MM.1S (cell line): ENCODE measurements around the gene WNT5A.

Experiments
- EZH2phosphoT487 ChIP-seq: fragments of 300-600 bp; sonication (generic); IDR thresholded peaks from 2 replicates; pipeline ENCODE4 v1.6.1; 2018; ENCODE audit warnings: antibody characterized with exemption, low read length
- TF ChIP-seq, protein P1 (sequence below): fragments of 300-600 bp; sonication (generic); IDR thresholded peaks from 2 replicates; pipeline ENCODE4 v1.5.1; 2016; ENCODE audit warnings: antibody characterized with exemption, low read length, mixed read lengths

GRCh38 chr3:55532806-55533205, 45.7 kb upstream of the WNT5A start:
- TF ChIP-seq, protein P1, sequence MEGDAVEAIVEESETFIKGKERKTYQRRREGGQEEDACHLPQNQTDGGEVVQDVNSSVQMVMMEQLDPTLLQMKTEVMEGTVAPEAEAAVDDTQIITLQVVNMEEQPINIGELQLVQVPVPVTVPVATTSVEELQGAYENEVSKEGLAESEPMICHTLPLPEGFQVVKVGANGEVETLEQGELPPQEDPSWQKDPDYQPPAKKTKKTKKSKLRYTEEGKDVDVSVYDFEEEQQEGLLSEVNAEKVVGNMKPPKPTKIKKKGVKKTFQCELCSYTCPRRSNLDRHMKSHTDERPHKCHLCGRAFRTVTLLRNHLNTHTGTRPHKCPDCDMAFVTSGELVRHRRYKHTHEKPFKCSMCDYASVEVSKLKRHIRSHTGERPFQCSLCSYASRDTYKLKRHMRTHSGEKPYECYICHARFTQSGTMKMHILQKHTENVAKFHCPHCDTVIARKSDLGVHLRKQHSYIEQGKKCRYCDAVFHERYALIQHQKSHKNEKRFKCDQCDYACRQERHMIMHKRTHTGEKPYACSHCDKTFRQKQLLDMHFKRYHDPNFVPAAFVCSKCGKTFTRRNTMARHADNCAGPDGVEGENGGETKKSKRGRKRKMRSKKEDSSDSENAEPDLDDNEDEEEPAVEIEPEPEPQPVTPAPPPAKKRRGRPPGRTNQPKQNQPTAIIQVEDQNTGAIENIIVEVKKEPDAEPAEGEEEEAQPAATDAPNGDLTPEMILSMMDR: no peak
- TF ChIP-seq EZH2phosphoT487: no peak
